ENCODE measurements around the gene SYT11.
A peak's percentile ranks its signal among the peaks of the same experiment; 100 is the strongest.

The SYT11 gene

GRCh38 chr1:155897746-155898145 is 38.4 kb downstream of the SYT11 start:
- DNase-seq (ENCODE audit: insufficient read length, low spot score) (no peak), FAIRE-seq (no peak)
- TF ChIP-seq POLR2A (IDR thresholded peaks at IDR 0.05; ENCODE audit: low read depth, low read length): no peak
- TF ChIP-seq POLR2AphosphoS5 (IDR thresholded peaks at IDR 0.05; ENCODE audit: low read depth, low read length): no peak
- TF ChIP-seq TAF1 (IDR thresholded peaks at IDR 0.05; ENCODE audit: low read depth, low read length): no peak
- no peak for TF ChIP-seq PAX5 (IDR thresholded peaks at IDR 0.05; ENCODE audit: insufficient read depth, low read length, severe bottlenecking)
- TF ChIP-seq SPI1 (IDR thresholded peaks at IDR 0.05; ENCODE audit: low read depth, low read length): no peak
- no peak for TF ChIP-seq POU2F2 (IDR thresholded peaks at IDR 0.05; ENCODE audit: low read depth, low read length)

- FAIRE-seq: no peak
- no peak for DNase-seq (ENCODE audit: insufficient read length, low spot score)
- TF ChIP-seq TAF1 (IDR thresholded peaks at IDR 0.05; ENCODE audit: low read depth, low read length) (no peak), POLR2A (IDR thresholded peaks at IDR 0.05; ENCODE audit: low read depth, low read length) (no peak), SPI1 (IDR thresholded peaks at IDR 0.05; ENCODE audit: low read depth, low read length) (no peak), POU2F2 (IDR thresholded peaks at IDR 0.05; ENCODE audit: low read depth, low read length) (no peak), PAX5 (IDR thresholded peaks at IDR 0.05; ENCODE audit: insufficient read depth, low read length, severe bottlenecking) (no peak), POLR2AphosphoS5 (IDR thresholded peaks at IDR 0.05; ENCODE audit: low read depth, low read length) (no peak)
Measured at GRCh38 chr1:155898888-155899287, 39.5 kb downstream of the SYT11 start.

DNA sequence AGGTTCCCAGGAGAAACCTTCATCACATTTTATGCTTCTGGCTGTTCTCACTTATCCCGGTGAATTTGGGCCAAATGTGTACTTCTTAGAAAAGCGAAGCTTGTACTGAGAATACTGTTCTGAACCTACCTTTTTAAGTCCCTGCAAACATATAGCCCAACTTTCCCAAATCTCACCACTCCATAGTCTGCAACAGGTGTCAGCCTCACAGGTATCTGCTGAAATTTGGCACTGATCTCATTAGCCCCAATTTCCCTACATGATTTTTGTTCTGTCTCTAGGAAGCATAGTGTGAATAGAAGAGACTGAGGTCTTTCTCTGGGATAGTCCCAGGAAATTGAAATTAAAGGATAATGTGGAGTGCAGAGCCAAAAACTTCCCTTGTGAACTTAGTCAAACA is 40.3 kb downstream of the SYT11 start:
- TF ChIP-seq POLR2AphosphoS5 (IDR thresholded peaks at IDR 0.05; ENCODE audit: low read depth, low read length) (no peak), TAF1 (IDR thresholded peaks at IDR 0.05; ENCODE audit: low read depth, low read length) (no peak), SPI1 (IDR thresholded peaks at IDR 0.05; ENCODE audit: low read depth, low read length) (no peak), POLR2A (IDR thresholded peaks at IDR 0.05; ENCODE audit: low read depth, low read length) (no peak), POU2F2 (IDR thresholded peaks at IDR 0.05; ENCODE audit: low read depth, low read length) (no peak), PAX5 (IDR thresholded peaks at IDR 0.05; ENCODE audit: insufficient read depth, low read length, severe bottlenecking) (no peak)
- DNase-seq (ENCODE audit: insufficient read length, low spot score) (no peak), FAIRE-seq (no peak)

DNA sequence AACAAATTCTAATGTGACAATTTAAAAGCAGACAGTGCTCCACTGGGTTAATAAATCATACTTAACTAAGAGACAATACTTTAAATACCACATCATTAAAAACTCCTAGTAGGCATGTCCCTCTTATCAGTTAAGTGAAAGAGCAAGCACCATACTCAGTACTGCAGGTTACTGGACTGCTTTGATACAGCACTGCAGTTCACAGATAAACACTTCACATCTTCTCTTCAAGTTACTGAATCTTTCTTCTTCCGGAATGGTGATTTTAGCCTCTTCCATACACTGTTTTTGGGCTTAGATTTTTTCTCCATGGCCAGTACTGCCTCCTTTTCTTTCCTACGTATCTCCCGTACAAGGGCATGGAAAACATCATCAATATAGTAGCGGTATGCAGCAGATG is 40.8 kb downstream of the SYT11 start:
- TF ChIP-seq POU2F2 (IDR thresholded peaks at IDR 0.05; ENCODE audit: low read depth, low read length) (no peak), POLR2A (IDR thresholded peaks at IDR 0.05; ENCODE audit: low read depth, low read length) (no peak), PAX5 (IDR thresholded peaks at IDR 0.05; ENCODE audit: insufficient read depth, low read length, severe bottlenecking) (no peak), SPI1 (IDR thresholded peaks at IDR 0.05; ENCODE audit: low read depth, low read length) (no peak)
- DNase-seq (ENCODE audit: insufficient read length, low spot score) (no peak), FAIRE-seq (no peak)

DNA sequence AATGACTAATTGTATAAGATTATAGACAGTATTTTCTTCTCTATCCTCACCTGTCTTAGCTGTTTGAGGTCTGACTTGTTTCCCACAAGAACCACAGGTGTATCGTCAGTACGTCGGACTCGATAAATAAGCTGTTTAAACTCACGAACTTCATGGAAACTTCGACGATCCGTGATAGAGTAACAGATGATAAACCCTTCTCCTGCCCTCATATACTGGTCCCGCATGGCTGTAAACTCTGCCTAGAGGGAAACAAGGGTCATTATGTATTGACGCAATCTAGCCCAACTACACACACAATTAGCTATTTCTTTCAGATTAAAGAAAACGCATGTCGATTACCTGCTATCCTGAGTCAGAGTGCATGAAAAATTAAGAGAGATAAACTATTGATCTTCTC is 44.9 kb downstream of the SYT11 start:
- TF ChIP-seq TAF1 (IDR thresholded peaks at IDR 0.05; ENCODE audit: low read depth, low read length) (no peak), POU2F2 (IDR thresholded peaks at IDR 0.05; ENCODE audit: low read depth, low read length) (no peak), POLR2AphosphoS5 (IDR thresholded peaks at IDR 0.05; ENCODE audit: low read depth, low read length) (no peak), POLR2A (IDR thresholded peaks at IDR 0.05; ENCODE audit: low read depth, low read length) (no peak), PAX5 (IDR thresholded peaks at IDR 0.05; ENCODE audit: insufficient read depth, low read length, severe bottlenecking) (no peak), SPI1 (IDR thresholded peaks at IDR 0.05; ENCODE audit: low read depth, low read length) (no peak)
- no peak for DNase-seq (ENCODE audit: insufficient read length, low spot score)
- FAIRE-seq: no peak

DNA sequence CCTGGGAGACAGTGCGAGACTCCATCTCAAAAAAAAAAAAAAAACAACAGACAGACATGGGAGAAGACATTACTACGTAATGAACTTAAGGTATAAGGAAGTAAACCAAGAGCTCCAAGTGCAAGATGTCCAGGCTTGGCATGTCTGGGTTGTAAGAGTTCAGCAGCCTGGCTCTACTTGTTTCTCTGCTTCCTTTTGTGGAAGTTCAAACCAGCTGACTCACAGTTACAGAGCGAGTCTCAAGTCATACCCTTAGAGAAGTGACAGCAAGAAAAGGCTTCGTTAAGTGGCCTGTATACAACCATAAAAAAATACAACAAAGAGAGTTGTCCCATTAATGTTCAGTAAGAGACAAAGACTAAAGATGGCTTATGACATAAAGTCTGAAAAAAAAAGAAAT is 50.5 kb downstream of the SYT11 start:
- FAIRE-seq: no peak
- TF ChIP-seq TAF1 (IDR thresholded peaks at IDR 0.05; ENCODE audit: low read depth, low read length): no peak
- no peak for TF ChIP-seq POU2F2 (IDR thresholded peaks at IDR 0.05; ENCODE audit: low read depth, low read length)
- TF ChIP-seq PAX5 (IDR thresholded peaks at IDR 0.05; ENCODE audit: insufficient read depth, low read length, severe bottlenecking): no peak
- no peak for TF ChIP-seq SPI1 (IDR thresholded peaks at IDR 0.05; ENCODE audit: low read depth, low read length)
- no peak for TF ChIP-seq POLR2A (IDR thresholded peaks at IDR 0.05; ENCODE audit: low read depth, low read length)
- no peak for TF ChIP-seq POLR2AphosphoS5 (IDR thresholded peaks at IDR 0.05; ENCODE audit: low read depth, low read length)
- no peak for DNase-seq (ENCODE audit: insufficient read length, low spot score)

DNA sequence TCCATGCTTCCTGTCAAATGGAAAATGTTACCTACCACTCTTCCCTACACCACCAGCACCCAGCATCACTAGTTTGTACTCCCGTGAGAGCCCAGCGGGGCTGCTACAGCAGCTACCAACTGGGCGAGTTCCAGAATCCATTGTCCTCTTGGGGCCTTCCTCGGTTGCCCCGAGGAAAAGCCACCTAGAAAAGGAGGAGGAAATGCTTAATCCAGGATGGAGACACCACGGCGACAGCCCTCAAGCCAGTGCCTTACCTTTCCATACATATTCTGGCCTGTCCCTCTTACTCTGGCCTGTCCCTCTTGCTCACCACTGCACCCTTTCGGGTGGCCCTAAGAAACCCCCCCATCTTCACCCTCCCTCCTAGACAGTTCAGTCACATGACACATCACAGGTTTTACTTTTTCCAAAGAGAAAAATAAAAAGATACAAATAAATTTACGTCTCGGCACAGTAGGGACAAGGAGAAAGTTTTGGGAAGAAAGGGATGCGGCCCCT is 51.3 kb downstream of the SYT11 start:
- DNase-seq (ENCODE audit: insufficient read length, low spot score): no peak
- no peak for TF ChIP-seq TAF1 (IDR thresholded peaks at IDR 0.05; ENCODE audit: low read depth, low read length)
- TF ChIP-seq POLR2AphosphoS5 (IDR thresholded peaks at IDR 0.05; ENCODE audit: low read depth, low read length): no peak
- no peak for TF ChIP-seq POU2F2 (IDR thresholded peaks at IDR 0.05; ENCODE audit: low read depth, low read length)
- no peak for TF ChIP-seq POLR2A (IDR thresholded peaks at IDR 0.05; ENCODE audit: low read depth, low read length)
- TF ChIP-seq SPI1 (IDR thresholded peaks at IDR 0.05; ENCODE audit: low read depth, low read length): no peak
- no peak for TF ChIP-seq PAX5 (IDR thresholded peaks at IDR 0.05; ENCODE audit: insufficient read depth, low read length, severe bottlenecking)
- FAIRE-seq: peak; percentile 74

- TF ChIP-seq POU2F2 (IDR thresholded peaks at IDR 0.05; ENCODE audit: low read depth, low read length) (no peak; the same call in 1 of the 2 replicates), TAF1 (IDR thresholded peaks at IDR 0.05; ENCODE audit: low read depth, low read length) (0 out of 2 replicates have a peak, but pooled peaks have one; percentile 30), POLR2A (IDR thresholded peaks at IDR 0.05; ENCODE audit: low read depth, low read length) (peak; percentile 83), PAX5 (IDR thresholded peaks at IDR 0.05; ENCODE audit: insufficient read depth, low read length, severe bottlenecking) (peak; percentile 53), POLR2AphosphoS5 (IDR thresholded peaks at IDR 0.05; ENCODE audit: low read depth, low read length) (peak; percentile 88), SPI1 (IDR thresholded peaks at IDR 0.05; ENCODE audit: low read depth, low read length) (no peak)
- peak; percentile 74 for DNase-seq (ENCODE audit: insufficient read length, low spot score)
Measured at GRCh38 chr1:155911156-155912055, 52.0 kb downstream of the SYT11 start, which contains the start of gene RIT1. TSS of gene RIT1 (minus strand) at chr1:155911349. CDS start at chr1:155910761, 588 bp downstream.

DNA sequence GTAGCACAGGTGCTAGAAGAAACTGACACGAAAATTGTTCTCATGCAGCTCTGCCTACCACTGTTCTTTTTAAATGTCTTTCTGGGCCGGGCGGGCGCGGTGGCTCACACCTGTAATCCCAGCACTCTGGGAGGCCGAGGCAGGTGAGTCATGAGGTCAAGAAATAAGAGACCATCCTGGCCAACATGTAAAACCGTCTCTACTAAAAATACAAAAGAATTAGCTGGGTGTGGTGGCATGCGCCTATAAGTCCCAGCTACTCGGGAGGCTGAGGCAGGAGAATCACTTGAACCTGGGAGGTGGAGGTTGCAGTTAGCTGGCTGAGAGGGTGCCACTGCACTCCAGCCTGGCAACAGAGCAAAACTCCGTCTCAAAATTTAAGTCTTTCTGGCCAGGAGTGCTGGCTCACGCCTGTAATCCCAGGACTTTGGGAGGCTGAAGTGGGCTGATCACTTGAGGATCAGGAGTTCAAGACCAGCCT is 52.7 kb downstream of the SYT11 start:
- no peak for DNase-seq (ENCODE audit: insufficient read length, low spot score)
- FAIRE-seq: no peak

More at GRCh38 chr1:155911156-155912055, 52.0 kb downstream of the SYT11 start, which contains the start of gene RIT1:
- peak; percentile 95 for FAIRE-seq

More for the DNA sequence above, 52.7 kb downstream of the SYT11 start:
- TF ChIP-seq PAX5 (IDR thresholded peaks at IDR 0.05; ENCODE audit: insufficient read depth, low read length, severe bottlenecking) (no peak), POLR2A (IDR thresholded peaks at IDR 0.05; ENCODE audit: low read depth, low read length) (no peak; the same call in 1 of the 2 replicates), SPI1 (IDR thresholded peaks at IDR 0.05; ENCODE audit: low read depth, low read length) (no peak), TAF1 (IDR thresholded peaks at IDR 0.05; ENCODE audit: low read depth, low read length) (no peak), POU2F2 (IDR thresholded peaks at IDR 0.05; ENCODE audit: low read depth, low read length) (peak; percentile 10; the same call in 1 of the 2 replicates), POLR2AphosphoS5 (IDR thresholded peaks at IDR 0.05; ENCODE audit: low read depth, low read length) (peak; percentile 54; the same call in 1 of the 2 replicates)
